Colon (tissue), 2 donors: Measurements from ENCODE around the gene ABAT.

Experiments used
- FAIRE-seq: peaks from 2 replicates; lab custom pipeline; 2012; peaks lifted over from hg19 to GRCh38; lab: Jason Lieb, UNC
- donor health status: control.
- donor health status: control.

Gene ABAT

DNA sequence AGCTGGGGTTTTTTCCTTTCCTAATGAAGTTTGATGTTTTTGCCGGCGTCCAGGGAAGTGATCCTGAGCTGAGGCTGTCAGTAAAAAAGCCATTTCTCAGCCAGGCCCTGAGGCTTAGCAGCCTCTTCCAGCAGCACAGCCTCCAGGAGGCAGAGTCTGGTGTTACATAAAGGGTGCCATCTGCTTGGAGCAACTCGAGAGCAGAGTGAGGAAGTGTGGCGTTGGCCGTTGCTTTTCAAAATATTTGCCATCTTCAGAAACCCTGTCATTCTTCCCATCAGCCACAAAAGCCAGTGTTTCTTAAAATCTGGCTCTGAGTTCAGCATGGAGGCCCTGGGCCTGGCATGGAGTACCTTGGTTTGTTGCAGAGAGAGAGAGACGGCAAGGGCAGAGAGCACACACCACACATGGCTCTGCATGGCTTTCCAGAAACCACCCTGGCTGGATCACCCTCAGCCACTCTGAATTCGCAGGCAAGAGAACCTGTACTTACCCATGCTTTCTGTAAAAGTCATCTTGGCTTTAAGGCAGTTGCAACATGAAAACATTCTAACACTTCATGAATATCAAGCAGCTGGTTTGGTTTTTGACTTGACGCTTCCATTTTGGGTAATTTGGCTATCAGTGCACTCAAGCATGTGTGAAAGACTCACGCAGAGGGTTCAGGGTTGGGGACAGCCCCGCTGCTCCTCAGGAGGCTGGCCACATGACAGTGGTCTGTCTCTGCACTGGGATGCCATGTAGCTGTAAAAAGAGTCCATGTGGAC is 144.3 kb downstream of the ABAT start:
- no peak for FAIRE-seq

DNA sequence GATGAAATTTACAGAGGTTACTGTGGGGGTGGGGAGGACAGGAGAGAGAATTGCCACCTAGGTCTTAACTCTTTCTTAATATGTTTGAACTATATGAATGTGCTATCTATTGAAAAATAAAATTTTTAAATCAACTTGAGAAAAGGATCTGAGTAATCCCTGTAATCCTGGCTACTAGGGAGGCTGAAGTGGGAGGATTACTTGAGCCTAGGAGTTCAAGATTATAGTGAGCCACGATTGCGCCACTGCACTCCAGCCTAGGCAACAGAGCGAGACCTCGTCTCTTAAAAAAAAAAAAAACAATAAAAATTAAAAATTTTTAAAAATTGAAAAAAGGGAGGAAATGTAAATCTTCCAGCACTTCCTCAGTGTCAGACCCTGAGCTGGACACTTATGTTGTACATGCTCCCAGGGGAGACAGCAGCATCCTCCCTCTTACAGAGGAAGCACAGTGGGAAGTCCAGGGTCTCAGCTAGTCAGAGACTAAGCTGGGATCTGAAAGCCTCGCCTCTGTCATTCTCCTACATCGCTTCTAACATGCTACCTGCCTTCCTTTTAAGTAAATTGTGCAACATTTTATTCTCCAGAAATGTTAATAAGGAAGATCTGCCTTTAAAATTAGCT is 145.1 kb downstream of the ABAT start:
- no peak for FAIRE-seq

DNA sequence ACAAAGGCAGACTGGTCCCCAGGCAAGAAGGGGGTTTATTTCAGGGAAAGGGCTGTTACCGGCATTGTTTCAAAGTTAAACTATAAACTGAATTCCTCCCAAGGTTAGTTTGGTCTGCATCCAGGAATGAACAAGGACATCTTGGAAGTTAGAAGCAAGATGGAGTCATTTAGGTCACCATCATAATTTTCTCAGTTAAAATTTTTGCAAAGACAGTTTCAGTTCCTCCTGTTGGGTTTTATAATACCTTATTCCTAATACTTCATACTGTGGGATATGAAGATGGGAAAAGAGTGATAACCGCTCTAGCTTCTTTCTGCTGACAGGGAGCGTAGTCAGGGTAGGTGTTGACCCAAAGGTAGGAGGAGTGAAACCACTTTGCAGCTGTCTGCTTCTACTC is 148.0 kb downstream of the ABAT start:
- FAIRE-seq, result no peak

DNA sequence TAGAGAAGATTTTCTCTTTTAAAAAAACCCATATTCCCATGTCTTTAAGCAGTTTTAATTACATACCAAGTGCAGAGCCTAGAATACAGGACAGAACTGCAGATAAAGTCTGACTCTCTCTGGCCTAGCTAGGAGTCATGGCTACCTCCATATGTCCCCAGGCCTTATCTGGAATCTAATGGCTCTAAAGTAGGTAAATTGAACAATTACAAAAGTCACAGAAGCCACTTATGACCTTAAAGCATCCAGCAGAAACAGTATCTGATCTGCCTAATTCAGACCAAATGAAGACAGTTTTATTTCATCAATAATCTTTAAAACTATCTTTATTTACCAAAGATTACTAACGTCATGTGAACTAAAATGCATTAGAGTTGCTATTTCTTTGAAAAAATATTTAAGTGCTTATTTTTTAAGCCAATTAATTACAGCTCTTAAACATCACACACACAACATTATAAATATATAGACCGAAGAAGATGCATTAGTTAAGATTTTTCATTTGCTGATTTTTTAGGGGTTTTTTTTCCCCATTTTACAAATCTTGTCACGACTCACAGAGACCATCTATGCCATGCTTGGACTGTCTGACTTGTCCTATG is 152.0 kb downstream of the ABAT start:
- no peak for FAIRE-seq

DNA sequence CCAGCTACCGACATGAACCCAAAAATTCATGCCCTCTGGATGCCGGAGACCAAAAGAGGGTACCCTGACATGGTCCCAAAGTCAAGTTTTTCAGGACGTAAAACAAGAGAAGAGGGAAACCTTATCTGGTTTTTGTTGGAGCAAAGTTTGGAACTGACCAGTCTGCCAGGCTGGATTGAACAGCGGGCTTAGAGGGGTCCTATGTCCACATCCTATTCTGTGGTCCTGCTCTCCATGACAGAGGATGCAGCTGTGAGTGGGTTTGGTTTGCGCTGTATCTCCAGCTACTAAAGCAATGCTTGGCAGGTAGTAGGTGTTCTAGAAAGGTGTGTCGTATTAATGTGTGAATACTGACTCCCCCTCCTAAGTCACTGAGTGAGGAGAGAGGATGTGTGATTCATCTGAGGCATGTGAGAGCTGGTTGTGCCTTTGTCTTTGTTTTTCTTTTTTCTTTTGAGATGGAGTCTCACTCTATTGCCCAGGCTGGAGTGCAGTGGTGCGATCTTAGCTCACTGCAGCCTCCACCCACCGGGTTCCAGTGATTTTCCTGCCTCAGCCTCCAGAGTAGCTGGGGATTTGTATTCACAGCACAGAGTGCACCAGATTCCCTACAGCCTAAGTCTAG is 154.2 kb downstream of the ABAT start:
- no peak for FAIRE-seq

DNA sequence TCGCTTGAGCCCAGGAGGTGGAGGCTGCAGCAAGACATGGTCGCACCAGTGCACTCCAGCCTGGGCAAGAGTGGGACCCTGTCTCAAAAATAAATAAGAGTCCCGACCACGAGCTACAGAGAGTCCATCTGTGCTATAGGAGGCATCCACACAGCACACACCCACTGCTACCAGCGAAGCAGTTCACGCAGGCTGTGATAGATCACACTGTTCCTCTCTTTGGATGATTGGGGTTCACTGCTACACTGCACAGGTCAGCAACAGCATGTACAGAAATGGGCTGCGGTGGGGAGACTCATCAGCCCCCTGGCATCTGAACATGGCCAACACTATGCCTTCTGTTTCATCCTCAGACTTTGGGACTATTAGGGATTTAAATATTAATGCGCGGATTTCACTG is 157.0 kb downstream of the ABAT start:
- FAIRE-seq, result no peak

DNA sequence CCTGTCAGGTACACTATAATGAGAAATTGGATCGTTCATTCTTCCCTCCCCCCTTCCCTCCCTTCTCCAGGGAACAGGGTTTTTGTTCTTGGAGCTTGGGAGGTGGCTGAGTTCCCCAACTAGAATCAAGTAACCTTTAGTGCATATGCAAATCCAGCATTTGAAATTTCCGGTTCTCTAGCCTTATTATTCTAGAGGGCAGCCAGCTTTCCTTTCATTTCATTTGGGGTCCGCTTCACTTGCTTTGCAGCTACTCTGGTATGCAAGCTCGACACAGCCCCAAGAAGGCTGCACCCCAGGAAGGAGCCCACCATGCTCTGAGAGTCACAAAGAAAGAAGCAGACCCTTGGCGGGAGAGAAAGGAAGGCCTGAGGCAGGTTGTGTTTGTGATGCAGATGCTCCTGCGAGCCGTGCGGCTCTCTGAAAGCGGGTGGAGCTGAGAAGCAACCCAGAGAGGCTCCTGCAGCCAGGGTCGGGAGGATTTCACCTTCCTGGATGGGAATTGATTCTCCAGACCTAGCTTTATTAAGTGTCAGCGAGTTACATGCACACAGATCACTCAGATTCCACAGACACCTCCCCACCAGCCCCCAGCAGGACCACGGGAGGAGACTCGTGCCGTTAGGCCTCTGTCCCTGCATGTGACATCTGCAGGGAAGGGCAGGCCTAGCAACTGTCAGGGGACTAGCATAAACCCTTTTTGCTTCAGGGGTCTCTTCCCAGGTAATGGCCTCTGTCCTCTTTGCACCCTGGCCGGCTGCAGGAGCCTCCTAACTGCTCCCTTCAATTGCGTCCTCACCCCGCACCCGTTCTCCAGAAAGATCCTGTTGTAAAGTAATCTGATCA is 157.7 kb downstream of the ABAT start:
- no peak for FAIRE-seq

DNA sequence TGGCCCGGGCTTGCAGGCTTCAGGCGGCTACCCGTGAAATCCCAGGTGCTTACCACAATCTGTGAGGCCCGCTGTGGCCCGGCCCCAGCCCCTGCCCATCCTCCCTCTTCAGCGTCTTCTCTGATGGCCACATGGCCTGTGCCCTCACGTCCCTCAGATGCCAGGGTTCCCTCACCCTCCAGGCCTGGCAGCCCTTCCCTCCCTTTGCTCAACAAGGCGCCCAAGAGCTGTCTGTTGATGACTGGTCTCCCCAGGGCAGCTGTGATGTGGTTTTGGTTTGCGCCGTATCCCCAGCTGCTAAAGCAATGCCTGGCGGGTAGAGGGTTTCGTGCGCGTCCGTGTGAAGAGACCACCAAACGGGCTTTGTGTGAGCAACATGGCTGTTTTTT is 158.3 kb downstream of the ABAT start:
- FAIRE-seq, result no peak
